H1 (cell line): ENCODE measurements around the gene LRRC28. TPM values are rescaled to one million over a fixed set of nuclear protein-coding genes. Genes with fewer than 3 reads are reported as not detected.

Experiments
- ASH2L ChIP-seq: fragments of 200-600, 300-600 bp; sonication (generic); IDR thresholded peaks from one replicate; pipeline ENCODE4 v1.7.1; 2017; ENCODE audit warnings: low read length
- ATF2 ChIP-seq: IDR thresholded peaks from 2 replicates; pipeline ENCODE4 v1.6.1; 2012; ENCODE audit warnings: low read length, inconsistent platforms
- CHD7 ChIP-seq: fragments of 300-600 bp; sonication (generic); IDR thresholded peaks from 2 replicates; pipeline ENCODE4 v1.7.1; 2012; ENCODE audit warnings: low read length, moderate library complexity, mild to moderate bottlenecking, inconsistent platforms; ENCODE audit not compliant: insufficient replicate concordance
- CREB1 ChIP-seq: IDR thresholded peaks from 2 replicates; pipeline ENCODE4 v1.6.1; 2012; ENCODE audit warnings: inconsistent platforms
- KDM4A ChIP-seq: IDR thresholded peaks from one replicate; pipeline ENCODE4 v1.7.1; 2012; ENCODE audit warnings: low read depth, mild to moderate bottlenecking, moderate library complexity, low read length, inconsistent platforms; ENCODE audit not compliant: severe bottlenecking
- MAFK ChIP-seq: IDR thresholded peaks from 2 replicates; pipeline ENCODE4 v1.6.1; 2012; ENCODE audit warnings: low read depth, mild to moderate bottlenecking, improper control_type of control experiment, low read length
- SAP30 ChIP-seq: fragments of 300-600 bp; sonication (generic); IDR thresholded peaks from 2 replicates; pipeline ENCODE4 v1.7.1; 2012; ENCODE audit warnings: low read length, moderate library complexity, mild to moderate bottlenecking, inconsistent platforms; ENCODE audit not compliant: insufficient read depth, insufficient replicate concordance
- SP2 ChIP-seq: IDR thresholded peaks from 2 replicates; pipeline ENCODE4 v1.6.1; 2012; ENCODE audit warnings: mild to moderate bottlenecking, low read length, inconsistent platforms
- SP4 ChIP-seq: IDR thresholded peaks from 2 replicates; pipeline ENCODE4 v1.6.1; 2012; ENCODE audit warnings: low read length, inconsistent platforms
- TAF7 ChIP-seq: optimal IDR thresholded peaks from 2 replicates; pipeline ENCODE3; 2011; ENCODE audit warnings: low read depth, mild to moderate bottlenecking, inconsistent platforms, low read length, moderate library complexity, borderline replicate concordance
- ZNF274 ChIP-seq: IDR thresholded peaks from 2 replicates; pipeline ENCODE4 v1.7.0; 2012; ENCODE audit warnings: low read length, borderline replicate concordance; ENCODE audit errors: extremely low read depth
- polyA plus RNA-seq, 7 experiments: library from polyadenylated mRNA; depleted of rRNA in 3 of 7; stranded (reverse) in 5 of 7; unstranded in 2 of 7; fragments of >200 nt in 5 of 7; fragments of 200-250 nt in 2 of 7; gene quantifications; 1 replicate in 5 of 7; 2 replicates in 1 of 7; 4 replicates in 1 of 7; pipeline versions ENCODE4 v1.2.1 to v1.2.3, GENCODE V29; 2011 to 2013; ENCODE audit warnings: missing spikeins in 2 of 7, mixed read lengths in 2 of 7
- total RNA-seq: library from RNA; stranded (reverse); fragmentation: NEBNext Ultra II Directional; extraction: Animal tissue kit (Norgen Biotek cat#: 25700); gene quantifications from 2 replicates; pipeline ENCODE4 v1.2.1, GENCODE V29; 2021

LRRC28 gene
- total and polyA plus RNA-seq, 2 of the 8 experiments (the other 6 are each of a cell fraction or from before 2014, with no cell fraction given): 20.2 to 23.3 TPM

GRCh38 chr15:99226802-99227201, 24.5 kb upstream of the LRRC28 start (continued):
- no peak for TF ChIP-seq CHD7
- no peak for TF ChIP-seq CREB1
- TF ChIP-seq TAF7: no peak
- no peak for TF ChIP-seq ZNF274
- no peak for TF ChIP-seq SP2
- TF ChIP-seq ATF2: no peak
- TF ChIP-seq MAFK: no peak
- TF ChIP-seq SP4: no peak
- no peak for TF ChIP-seq KDM4A
- no peak for TF ChIP-seq SAP30
- TF ChIP-seq ASH2L: no peak
